Retinal pigment epithelial cell (primary cell): ENCODE measurements around the gene DMAP1.

Source experiments
- DNase-seq: peaks from one replicate; pipeline ENCODE4 v3.0.0-alpha.2; 2010; ENCODE audit warnings: low read depth
- H3K4me3 ChIP-seq: 2 replicates; pipeline ENCODE4 v1.5.1; 2011; ENCODE audit warnings: mild to moderate bottlenecking, low read length, control low read depth, moderate library complexity
- CTCF ChIP-seq: conservative IDR thresholded peaks from 2 replicates; pipeline ENCODE4 v1.5.1; 2011; ENCODE audit warnings: low read depth, low read length, control low read depth, inconsistent platforms

DMAP1 gene

GRCh38 chr1:44244986-44245385 lies 31.7 kb downstream of the DMAP1 start:
- H3K4me3 ChIP-seq: no peak overlapping the region
- no peak for TF ChIP-seq CTCF
- no peak for DNase-seq

- no peak for DNase-seq
- TF ChIP-seq CTCF: no peak
- H3K4me3 ChIP-seq: no peak overlapping the region
These were observed 33.5 kb downstream of the DMAP1 start for GRCh38 chr1:44246806-44247205.

- DNase-seq: no peak
- H3K4me3 ChIP-seq: no peak overlapping the region
- peak; percentile 33 for TF ChIP-seq CTCF
These were observed 36.3 kb downstream of the DMAP1 start for GRCh38 chr1:44249543-44249942.

GRCh38 chr1:44250068-44250781 lies 37.0 kb downstream of the DMAP1 start:
- no peak for TF ChIP-seq CTCF
- no peak overlapping the region for H3K4me3 ChIP-seq
- no peak for DNase-seq

- H3K4me3 ChIP-seq: no peak overlapping the region
- no peak for DNase-seq
- no peak for TF ChIP-seq CTCF
These were observed 38.2 kb downstream of the DMAP1 start for GRCh38 chr1:44251486-44251885.

- no peak for TF ChIP-seq CTCF
- no peak overlapping the region for H3K4me3 ChIP-seq
These were observed 38.9 kb downstream of the DMAP1 start for GRCh38 chr1:44251989-44252671.

GRCh38 chr1:44254392-44254910 lies 41.2 kb downstream of the DMAP1 start:
- DNase-seq: no peak
- TF ChIP-seq CTCF: no peak

More at GRCh38 chr1:44251989-44252671, 38.9 kb downstream of the DMAP1 start:
- DNase-seq: no peak

More at GRCh38 chr1:44254392-44254910, 41.2 kb downstream of the DMAP1 start:
- H3K4me3 ChIP-seq: no peak overlapping the region
